GM18858 (cell line): ENCODE data around the gene TBXAS1.
"Not testable (repeated sequence)": the region's sequence is repeated elsewhere in the genome, so short reads cannot be mapped to it uniquely, and the experiment has no call there.

Experiments
- ATAC-seq: cut with Tn5 transposase; IDR thresholded peaks from one replicate; pipeline ENCODE4 v1.9.1; 2021; ENCODE audit not compliant: unreplicated experiment

The TBXAS1 gene

DNA sequence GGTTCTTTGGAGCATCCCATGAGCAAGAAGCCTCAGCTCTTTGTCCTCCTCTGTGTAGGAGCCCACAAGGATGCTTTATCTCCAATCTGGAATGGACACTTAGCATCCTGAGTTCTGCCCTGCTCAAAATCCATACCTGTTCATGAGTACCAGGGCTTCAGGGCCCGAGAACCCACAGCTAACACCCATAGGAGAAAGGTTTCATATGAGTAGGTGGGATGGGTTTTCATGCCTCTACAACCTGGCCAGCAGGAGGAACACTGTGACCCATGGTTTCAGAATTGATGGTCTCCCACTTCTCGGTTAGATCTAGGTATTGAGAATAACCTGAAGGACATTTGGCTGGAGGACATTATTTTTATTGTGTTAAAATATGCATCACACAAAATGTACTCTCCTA is 57.8 kb downstream of the TBXAS1 start:
- no peak for ATAC-seq

DNA sequence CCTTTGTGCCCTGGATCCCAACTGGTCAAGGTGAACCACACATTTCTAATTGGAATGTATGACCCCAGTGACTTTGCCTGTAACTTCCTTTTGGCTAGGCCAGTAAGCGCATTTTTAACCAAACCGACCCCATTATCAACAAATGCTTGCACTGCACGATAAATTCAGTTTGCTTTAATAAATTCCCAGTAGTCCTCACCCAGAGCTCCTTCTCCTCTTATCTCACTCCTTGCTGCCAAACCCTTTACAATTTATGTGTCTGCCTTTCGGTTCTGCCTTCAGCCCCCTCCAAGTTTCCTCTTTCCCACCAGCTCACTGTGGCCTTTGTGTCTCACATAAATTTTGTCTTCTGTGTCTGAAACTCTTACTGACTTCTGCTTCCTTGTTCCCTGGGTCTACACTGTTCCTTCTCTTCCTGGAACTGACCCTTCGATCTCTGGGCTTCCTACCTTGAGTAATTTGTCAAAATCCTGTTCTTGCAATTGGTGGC is 59.0 kb downstream of the TBXAS1 start:
- no peak for ATAC-seq

DNA sequence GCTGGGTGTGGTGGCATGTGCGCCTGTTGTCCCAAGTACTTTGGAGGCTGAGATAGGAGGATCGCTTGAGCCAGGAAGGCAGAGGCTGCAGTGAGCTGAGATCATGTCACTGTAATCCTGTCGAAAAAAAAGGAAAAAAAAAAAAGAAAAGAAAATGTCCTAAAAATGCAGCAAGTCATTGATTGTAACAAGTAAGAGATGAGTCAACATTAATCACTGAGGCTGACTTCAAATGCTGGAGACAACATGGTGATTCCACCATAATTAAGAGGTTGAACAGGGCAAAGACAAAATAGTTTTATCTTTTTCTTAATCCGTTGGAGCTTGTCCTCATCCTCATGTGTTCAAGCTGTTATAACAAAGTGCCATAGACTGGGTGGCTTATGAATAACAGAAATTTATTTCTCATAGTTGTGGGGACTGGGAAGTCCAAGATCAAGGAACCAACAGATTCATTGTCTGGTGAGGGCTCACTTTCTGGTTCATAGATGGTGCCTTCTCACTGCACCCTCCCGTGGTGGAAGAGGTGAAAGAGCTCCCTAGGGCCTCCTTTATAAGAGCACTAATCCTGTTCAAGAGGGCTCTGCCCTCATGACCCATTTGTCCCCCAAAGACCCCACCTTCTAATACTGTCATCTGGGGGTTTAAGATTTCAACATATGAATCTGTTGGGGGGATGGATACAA is 60.3 kb downstream of the TBXAS1 start:
- no peak for ATAC-seq

DNA sequence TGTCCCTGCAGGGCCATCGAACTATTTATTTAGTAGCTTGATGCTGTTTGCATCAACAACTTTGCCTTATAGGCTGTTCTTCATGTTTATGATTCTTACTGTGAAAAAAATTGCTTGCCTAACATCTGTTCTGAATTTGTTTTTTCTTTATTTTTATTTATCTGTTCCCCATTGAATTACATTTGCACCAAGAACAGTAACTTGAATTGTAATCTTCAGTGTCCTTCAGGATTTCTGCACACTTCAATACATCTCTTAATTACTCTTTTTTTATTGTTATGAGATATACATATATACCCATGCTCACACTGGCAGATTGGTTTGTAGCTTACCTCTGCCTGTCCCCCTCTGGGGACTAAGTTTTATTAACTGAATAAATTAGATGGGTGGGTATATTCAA is 64.4 kb downstream of the TBXAS1 start:
- ATAC-seq = no peak

DNA sequence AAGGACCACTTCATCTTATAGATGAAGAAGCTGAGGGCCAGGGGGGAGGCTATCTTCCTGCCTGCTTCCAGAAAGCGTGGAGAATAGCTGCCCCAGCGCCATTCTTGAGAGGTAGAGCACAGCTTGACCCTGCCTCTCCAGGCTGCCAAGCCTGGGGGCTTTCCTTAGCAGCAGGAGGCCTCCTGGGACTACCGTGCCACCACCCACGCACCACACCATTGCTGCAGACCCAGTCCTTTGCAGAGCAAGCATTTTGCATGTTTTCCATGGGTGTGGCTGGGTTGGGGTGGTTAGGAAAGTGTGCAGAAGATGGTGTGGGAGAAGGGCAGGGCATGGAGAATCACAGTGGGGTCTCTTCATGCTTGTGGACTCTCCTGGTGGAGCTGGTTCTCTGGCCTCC is 64.9 kb downstream of the TBXAS1 start:
- peak; percentile 71 for ATAC-seq

DNA sequence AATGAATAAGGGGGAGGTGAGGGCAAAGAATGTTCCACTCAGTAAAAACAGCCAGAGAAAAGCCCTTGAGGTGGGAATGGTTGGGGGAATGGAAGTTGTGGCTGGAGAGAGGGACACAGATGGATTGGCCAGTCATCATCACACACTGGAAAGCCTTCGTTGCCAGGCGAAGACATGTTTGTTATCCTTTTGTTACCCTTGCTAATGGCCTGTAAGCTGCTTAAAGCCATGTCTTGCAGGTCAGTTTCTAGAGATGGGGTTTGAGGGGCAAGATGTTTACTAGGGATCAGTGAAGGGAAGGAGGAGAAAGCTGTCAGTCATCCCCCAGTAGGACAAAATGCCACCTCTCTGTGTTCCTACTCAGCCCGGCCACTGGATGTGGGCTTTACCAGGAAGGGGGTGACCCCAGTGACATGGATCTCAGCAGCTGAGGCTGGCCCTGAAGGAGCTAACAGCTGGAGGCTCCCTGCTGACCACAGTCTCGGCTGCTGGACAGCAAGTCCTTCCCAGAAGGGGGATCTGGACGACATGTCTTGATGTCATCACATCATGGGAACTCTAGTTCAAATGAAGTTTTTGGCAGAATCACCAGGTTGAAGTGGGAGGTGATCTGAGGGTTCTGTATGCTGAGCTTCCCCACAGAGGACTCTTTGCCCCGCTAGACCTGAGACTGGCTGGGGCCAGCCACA is 66.2 kb downstream of the TBXAS1 start:
- ATAC-seq = no peak

DNA sequence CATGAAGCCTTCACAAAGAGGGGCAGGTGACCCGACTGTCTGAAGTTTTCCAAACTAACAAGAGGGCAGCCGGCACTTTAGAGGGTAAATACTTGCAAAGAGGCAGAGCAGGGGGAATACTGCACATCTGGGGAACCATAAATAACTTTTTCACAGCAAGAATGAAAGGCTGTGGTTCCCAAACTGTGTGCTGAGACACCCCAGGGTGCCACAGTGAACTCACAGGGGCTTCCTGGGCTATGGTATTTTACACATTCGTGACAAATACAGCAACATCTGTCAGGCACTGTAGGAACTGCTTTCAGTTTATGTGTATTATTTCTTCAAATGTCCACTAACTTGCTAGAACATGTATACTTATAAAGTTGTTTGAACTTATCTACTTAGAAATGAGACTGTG is 67.2 kb downstream of the TBXAS1 start:
- ATAC-seq = no peak

DNA sequence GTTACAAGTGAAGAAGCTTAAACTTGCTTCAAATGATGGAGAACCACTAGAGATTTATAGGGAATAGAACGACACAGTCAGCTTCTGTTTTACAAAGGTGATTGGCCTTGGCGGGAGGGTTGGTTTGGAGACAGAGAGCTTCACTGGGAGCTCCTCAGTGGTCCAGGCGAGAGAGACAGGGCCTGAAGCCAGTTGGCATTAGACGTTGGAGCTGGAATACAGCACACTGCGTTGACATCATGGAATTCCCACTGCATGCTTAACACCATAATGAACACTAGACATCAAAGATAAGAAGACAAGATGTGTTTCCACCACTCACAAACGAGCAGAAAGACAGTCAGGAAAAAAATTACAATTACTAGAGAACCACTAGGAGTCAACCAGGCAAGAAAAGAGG is 67.8 kb downstream of the TBXAS1 start:
- ATAC-seq = no peak

DNA sequence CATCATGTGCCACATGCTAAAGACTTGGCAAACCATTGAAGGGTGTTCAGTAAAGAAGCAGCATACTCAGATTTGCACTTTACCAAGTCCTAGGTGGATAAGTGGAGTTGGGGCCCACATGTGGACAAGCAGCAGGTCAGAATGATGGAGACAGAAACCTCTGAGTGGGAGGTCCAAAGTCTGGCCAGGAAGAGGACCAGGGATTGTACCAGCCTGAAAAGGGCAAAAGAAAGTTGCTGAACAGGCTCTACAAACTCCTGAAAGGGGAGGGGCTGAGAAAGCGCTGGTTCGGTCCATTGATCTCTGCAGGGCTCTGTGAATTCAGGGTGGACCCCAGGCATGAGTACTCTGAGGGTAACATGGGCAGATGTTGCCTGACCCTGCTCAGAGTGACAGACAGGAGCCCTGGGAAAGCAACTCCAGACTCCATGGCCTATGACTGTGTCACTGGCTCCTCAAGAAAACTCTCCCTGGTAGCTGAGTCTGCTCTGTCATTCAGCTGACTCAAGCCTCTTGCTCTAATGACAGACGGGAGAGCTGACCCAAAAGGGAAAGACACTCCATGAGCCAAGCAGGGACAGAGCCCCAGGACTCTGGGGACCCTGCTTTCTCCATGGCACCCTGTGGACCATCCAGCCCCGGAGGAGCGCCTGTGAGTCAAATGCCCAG is 68.5 kb downstream of the TBXAS1 start:
- ATAC-seq = no peak

DNA sequence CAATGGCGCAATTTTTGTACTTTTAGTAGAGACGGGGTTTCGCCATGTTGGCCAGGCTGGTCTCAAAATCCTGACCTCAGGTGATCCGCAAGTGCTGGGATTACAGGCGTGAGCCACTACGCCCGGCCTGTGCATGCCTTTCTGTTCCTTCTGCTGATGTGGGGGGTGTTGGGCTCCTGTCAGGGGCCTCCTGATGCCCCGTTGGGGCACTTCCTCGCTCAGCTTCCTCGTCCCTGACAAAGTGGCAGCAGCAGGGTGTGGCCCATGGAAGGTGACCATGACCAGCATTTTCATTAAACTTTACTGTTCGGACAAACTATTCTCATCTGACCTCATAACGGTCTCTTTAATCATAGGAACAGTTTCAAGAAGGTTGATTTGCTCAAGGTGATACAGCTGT is 69.4 kb downstream of the TBXAS1 start:
- no peak for ATAC-seq

DNA sequence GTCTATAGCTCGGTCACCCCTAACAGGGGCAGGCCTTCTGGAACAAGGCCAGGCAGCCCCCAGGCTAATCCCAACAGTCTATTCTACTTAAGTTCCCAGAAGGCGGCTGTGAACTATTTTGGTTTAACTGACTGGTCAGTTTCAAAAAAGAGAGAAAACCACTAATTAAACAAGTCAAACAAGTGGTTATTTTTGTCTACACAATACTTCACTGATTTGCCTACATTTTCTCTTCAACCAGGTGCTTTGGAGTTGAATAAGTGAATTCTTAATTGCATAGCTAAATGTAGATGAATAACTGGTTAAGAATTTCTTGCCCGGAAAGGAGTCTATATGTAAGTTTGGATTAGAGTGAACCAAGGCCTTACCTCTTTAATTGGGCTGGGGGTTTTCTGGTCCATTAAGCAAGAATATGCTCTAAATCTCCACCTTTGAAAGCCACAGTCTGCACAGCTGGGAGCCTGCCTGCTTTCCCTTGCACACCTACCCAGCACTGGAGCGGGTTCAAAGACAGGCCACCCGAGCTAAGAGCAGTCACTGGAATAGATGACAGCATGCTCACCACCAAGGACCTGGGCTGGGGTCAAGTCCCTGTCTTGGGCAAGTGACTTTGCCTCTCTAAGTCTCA is 70.4 kb downstream of the TBXAS1 start:
- ATAC-seq = no peak

DNA sequence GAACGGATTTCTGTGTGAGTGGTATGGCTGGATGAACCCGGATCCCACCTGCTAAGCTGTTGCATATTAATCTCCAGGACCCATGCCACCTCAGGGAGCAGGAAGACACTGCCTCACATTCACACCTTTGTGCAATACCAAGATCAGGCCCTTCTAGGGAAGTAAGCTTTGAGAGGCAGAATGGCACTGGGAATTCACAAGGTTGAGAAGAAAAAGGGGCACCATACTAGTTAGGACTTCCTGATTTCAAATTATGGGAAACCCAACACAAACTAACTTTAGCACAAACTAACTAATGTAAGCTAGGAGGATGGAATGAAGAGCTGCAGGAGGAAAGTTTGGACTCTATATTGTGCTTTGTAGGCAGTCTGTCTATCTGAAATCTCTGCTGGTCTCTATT is 71.3 kb downstream of the TBXAS1 start:
- ATAC-seq = no peak

DNA sequence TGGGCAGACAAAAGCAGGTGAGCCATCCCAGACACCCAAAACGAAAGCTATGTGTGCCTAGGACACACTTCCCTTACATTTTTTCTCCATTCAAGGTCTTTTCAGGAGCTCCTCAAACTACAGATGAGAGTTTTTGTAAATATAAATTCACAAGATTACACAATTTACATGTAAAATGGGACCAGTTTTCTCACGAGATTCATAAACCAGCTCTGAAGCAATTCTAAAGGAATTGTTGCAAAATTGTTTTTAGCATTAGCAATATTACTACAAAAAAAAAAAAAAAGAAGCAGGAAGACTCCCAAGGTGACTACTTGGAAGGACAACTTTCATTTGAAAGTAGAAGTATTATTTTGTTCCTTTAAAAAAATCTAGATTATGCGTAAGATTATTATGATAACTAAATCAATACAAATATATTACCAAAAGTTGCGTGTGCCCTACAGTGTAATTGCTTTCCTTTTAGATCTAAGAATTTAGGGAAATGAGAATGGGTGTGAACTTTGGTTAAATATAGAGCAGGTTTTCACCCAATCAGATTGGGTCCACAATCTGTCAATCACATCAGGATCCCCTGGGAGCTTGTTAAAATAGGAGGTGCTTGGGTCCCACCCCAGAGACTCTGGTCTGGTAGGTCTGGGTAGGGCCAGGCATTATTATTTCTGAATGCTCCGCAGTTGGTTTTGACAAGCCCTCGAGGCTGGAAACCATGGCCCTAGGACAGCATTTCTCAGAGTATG is 72.2 kb downstream of the TBXAS1 start:
- ATAC-seq = no peak

DNA sequence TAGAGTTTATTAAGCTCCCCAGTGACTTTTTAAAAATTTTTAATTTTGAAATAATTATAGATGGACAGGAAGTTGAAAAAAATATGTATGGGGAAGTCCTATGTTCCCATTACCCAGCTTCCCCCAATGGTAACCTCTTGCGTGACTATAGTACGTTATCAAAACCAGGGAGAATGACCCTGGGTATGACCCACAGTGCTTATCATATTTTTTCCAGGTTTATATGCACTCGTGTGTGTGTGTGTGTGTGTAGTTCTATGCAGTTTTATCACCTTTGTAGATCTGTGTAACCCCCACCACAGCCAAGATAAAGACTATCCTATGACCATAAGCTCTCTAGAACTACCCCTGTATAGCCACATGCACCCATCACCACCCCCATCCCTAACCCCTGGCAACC is 72.8 kb downstream of the TBXAS1 start:
- ATAC-seq = no peak

DNA sequence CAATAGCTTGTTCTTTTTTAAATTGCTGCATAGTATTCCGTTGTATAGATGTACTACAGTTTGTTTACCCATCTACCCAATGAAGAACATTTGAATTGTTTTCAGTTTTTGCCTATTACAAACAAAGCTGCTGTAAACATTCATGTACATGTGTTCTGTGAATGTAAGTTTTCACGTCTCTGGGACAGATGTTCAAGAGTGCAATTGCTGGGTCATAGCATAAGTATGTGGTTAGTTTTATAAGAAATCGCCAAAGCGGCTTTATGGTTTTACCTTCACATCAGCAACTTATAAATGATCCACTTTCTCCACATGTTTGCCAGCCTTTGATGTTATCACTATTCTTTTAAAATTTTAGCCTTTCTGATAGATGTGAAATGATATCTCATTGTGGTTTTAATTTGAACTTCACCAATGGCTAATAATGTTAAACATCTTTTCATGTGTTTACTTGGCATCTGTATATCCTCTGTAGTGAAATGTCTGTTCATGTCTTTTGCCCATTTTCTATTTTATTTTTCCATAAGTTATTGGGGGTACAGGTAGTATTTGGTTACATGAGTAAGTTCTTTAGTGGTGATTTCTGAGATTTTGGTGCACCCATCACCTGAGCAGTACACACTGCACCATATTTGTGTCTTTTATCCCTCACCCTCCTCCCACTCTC is 73.5 kb downstream of the TBXAS1 start:
- ATAC-seq = no peak

DNA sequence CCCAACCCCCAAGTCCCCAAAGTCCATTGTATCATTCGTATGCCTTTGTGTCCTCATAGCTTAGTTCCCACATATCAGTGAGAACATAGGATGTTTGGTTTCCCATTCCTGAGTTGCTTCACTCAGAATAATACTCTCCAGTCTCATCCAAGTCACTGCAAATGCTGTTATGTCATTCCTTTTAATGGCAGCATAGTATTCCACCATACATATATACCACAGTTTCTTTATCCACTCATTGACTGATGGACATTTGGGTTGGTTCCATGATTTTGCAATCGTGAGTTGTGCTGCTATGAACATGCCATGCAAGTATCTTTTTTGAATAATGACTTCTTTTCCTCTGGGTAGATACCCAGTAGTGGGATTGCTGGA is 74.0 kb downstream of the TBXAS1 start:
- ATAC-seq = not testable (repeated sequence)

DNA sequence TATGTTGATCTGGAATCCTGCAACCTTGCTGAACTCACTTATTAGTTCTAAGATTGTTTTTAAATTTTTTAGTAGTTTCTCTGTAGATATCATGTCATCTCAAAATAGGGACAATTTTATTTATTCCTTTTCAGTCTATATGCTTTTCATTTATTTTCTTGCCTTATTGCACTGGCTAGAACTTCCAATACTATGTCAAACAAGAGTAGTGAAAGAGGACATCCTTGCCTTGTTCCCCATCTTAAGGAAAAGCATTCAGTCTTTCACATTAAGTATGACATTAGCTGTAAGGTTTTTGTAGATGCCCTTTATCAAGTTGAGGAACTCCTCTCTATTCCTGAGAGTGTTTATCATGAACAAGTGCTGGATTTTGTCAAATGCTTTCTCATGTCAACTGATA is 77.8 kb downstream of the TBXAS1 start:
- no peak for ATAC-seq

DNA sequence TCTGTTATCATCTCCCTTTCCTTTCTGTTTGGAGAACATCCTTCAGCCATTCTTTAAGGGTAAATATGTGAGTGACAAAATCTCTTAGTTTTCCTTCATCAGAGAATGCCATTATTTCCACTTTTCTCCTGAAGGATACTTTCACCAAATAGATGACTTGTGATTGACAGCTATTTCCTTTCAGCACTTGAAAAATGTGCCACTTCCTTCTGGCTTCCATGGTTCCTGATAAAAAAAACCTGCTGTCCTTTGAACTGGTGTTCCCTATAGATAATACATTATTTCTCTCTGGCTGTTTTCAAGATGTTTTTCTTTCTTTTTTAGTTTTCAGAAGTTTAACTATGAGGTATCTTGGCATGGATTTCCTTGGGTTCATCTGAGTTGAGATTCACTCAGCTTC is 79.7 kb downstream of the TBXAS1 start:
- ATAC-seq = no peak

DNA sequence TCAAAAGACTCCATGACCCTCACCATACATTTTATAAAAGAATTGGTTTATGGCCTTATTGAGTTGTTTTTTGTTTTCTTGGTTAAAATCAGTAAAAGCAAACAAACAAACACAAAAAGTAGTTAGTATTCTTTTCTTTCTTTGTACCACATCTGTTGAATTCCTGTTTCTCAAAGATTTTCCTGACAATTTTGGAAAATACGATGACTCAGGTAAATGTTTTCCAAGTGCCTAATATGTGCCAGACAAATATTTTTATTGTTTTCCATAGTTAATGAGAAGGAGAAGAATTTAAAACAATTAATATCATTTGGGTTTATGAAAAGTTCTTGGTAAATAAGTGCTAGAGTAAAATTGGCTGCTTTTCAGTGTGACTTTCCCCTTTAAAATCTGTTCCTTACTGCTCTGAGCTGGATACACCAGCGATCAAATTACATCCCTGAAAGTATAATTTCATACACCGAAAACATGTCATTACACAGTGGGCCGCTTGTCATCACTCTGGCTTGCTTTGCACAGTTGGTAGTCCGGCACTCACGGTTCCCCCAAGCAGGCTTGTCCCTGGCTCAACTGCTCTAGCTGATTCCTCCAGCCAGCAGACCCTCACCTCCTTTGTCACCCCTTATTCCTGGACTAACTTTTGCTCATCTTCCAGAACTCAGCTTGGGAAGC is 80.5 kb downstream of the TBXAS1 start:
- ATAC-seq = no peak
